K562 (cell line): ENCODE measurements around the gene HIPK2. TPM values are rescaled to one million over a fixed set of nuclear protein-coding genes. Genes with fewer than 3 reads are reported as not detected.
A peak's percentile ranks its signal among the peaks of the same experiment; 100 is the strongest.

Experiments
- ATAC-seq: fragments of 200-7000 bp; cut with Tn5 transposase; 3 replicates; pipeline ENCODE4 v1.9.1; 2020; ENCODE audit warnings: moderate library complexity
- BruUV-seq: library from RNA; stranded (reverse); fragments of 400-500 nt; replicated peaks from 2 replicates; lab custom pipeline; 2021; lab: Mats Ljungman, UMichigan
- CTCF ChIA-PET: fragments of 300-600 bp; formaldehyde crosslinking; extraction: SDS; loops from one replicate; lab custom pipeline; 2021; ENCODE audit warnings: low intra/inter-chr PET ratio; lab: Yijun Ruan, JAX
- POLR2A ChIA-PET: fragments of 300-600, 350-650 bp; sonication (Branson Sonifier 250); formaldehyde crosslinking; extraction: SDS; loops from one replicate; lab custom pipeline; 2021; ENCODE audit warnings: antibody characterized with exemption, inconsistent platforms; lab: Yijun Ruan, JAX
- DNase-seq, 4 experiments: peaks; one replicate each; pipeline versions ENCODE4 v3.0.0 to v3.0.0-alpha.2; 2011 to 2018; ENCODE audit warnings: low spot score in 3 of 4, mixed read lengths in 3 of 4; ENCODE audit errors: extremely low read depth in 1 of 4
- FAIRE-seq: peaks from 2 replicates; lab custom pipeline; 2011; peaks lifted over from hg19 to GRCh38; lab: Jason Lieb, UNC
- H2AFZ ChIP-seq: 2 replicates; pipeline ENCODE4 v1.6.0; 2011; ENCODE audit warnings: low read depth, low read length, control low read depth, inconsistent platforms
- H3K27ac ChIP-seq: fragments of 200-600 bp; 3 replicates; pipeline ENCODE4 v1.8.0; 2011; ENCODE audit warnings: low read depth, mild to moderate bottlenecking, control low read depth, inconsistent platforms, low read length, moderate library complexity, mixed read lengths; ENCODE audit errors: extremely low read depth
- H3K27me3 ChIP-seq, 2 experiments: fragments of 300-600 bp in 1 of 2; 2 replicates in 1 of 2; 3 replicates in 1 of 2; pipeline versions ENCODE4 v1.6.0 to v1.8.0; 2011; ENCODE audit warnings: inconsistent platforms in 2 of 2, low read length in 2 of 2, mild to moderate bottlenecking in 1 of 2, mixed read lengths in 1 of 2, moderate library complexity in 1 of 2; ENCODE audit not compliant: control insufficient read depth in 2 of 2, insufficient read depth in 2 of 2
- H3K36me3 ChIP-seq: fragments of 300-600 bp; 3 replicates; pipeline ENCODE4 v1.8.0; 2011; ENCODE audit warnings: mild to moderate bottlenecking, low read length, inconsistent platforms; ENCODE audit not compliant: control insufficient read depth, insufficient read depth
- H3K4me1 ChIP-seq, 2 experiments: fragments of 200-600 bp in 1 of 2; replicated peaks in 1 of 2; 2 replicates in 1 of 2; 3 replicates in 1 of 2; pipeline versions ENCODE4 v1.5.1 to v1.8.0; 2011; ENCODE audit warnings: inconsistent platforms in 2 of 2, low read length in 2 of 2, mild to moderate bottlenecking in 1 of 2, mixed read lengths in 1 of 2, moderate library complexity in 1 of 2; ENCODE audit not compliant: control insufficient read depth in 2 of 2, insufficient read depth in 2 of 2
- H3K4me2 ChIP-seq: 2 replicates; pipeline ENCODE4 v1.6.1; 2011; ENCODE audit warnings: low read length, control low read depth, inconsistent platforms, mixed read lengths; ENCODE audit not compliant: insufficient read depth
- H3K4me3 ChIP-seq: fragments of 200-600 bp; sonication (generic), shearing (Covaris generic); 2 replicates; pipeline ENCODE4 v1.5.1; 2016; ENCODE audit warnings: control low read depth, inconsistent platforms
- H3K79me2 ChIP-seq: fragments of 200-600 bp; 3 replicates; pipeline ENCODE4 v1.8.0; 2011; ENCODE audit warnings: low read length, inconsistent platforms; ENCODE audit not compliant: control insufficient read depth, insufficient read depth
- H3K9ac ChIP-seq, 2 experiments: 2 replicates each; pipeline versions ENCODE4 v1.6.0 to v1.6.1; 2011; ENCODE audit warnings: low read depth in 2 of 2, low read length in 2 of 2, control low read depth in 1 of 2, inconsistent platforms in 1 of 2, mild to moderate bottlenecking in 1 of 2, mixed read lengths in 1 of 2; ENCODE audit not compliant: insufficient read depth in 1 of 2
- H3K9me1 ChIP-seq: one replicate; pipeline ENCODE4 v1.6.0; 2011; ENCODE audit warnings: inconsistent platforms, mild to moderate bottlenecking, low read length, moderate library complexity; ENCODE audit not compliant: control insufficient read depth, insufficient read depth
- H3K9me3 ChIP-seq: replicated peaks from 2 replicates; pipeline ENCODE4 v1.5.1; 2011; ENCODE audit warnings: low read depth, low read length, inconsistent platforms; ENCODE audit not compliant: control insufficient read depth, insufficient read depth
- H4K20me1 ChIP-seq: replicated peaks from 2 replicates; pipeline ENCODE4 v1.6.1; 2011; ENCODE audit warnings: low read length, inconsistent platforms, mixed read lengths; ENCODE audit not compliant: control insufficient read depth, insufficient read depth
- ARNT ChIP-seq, 2 experiments: fragments of 450-650 bp; IDR thresholded peaks; 2 replicates each; pipeline ENCODE4 v1.6.1; 2016; ENCODE audit warnings: mild to moderate bottlenecking in 1 of 2
- ATF7 ChIP-seq: fragments of 450-650 bp; IDR thresholded peaks from 2 replicates; pipeline ENCODE4 v1.7.1; 2014; ENCODE audit warnings: mild to moderate bottlenecking, moderate library complexity
- KDM4B ChIP-seq, 2 experiments: fragments of 450-650 bp in 1 of 2; sonication (generic) in 1 of 2; IDR thresholded peaks; 2 replicates each; pipeline ENCODE4 v1.6.1; 2016 to 2017; ENCODE audit warnings: borderline replicate concordance in 2 of 2, antibody characterized with exemption in 1 of 2, low read depth in 1 of 2, mild to moderate bottlenecking in 1 of 2
- MIER1 ChIP-seq: fragments of 450-650 bp; IDR thresholded peaks from 2 replicates; pipeline ENCODE4 v1.6.1; 2016; ENCODE audit warnings: antibody characterized with exemption, mild to moderate bottlenecking, low read depth
- NR3C1 ChIP-seq: sonication (generic); formaldehyde crosslinking; IDR thresholded peaks from 2 replicates; pipeline ENCODE4 v1.8.1; 2022; ENCODE audit warnings: missing genetic modification reagents
- PCBP1 ChIP-seq: fragments of 200-400 bp; formaldehyde crosslinking; IDR thresholded peaks from 2 replicates; pipeline ENCODE4 v1.6.1; 2018; ENCODE audit warnings: mild to moderate bottlenecking, low read depth, low read length; ENCODE audit not compliant: poor library complexity, severe bottlenecking
- TCF3 ChIP-seq: sonication (generic); formaldehyde crosslinking; IDR thresholded peaks from 2 replicates; pipeline ENCODE4 v1.4.0; 2020; ENCODE audit warnings: mild to moderate bottlenecking, missing genetic modification reagents
- ZNF146 ChIP-seq: IDR thresholded peaks from one replicate; pipeline ENCODE4 v1.6.1; 2018; ENCODE audit warnings: missing compliant biosample characterization; ENCODE audit not compliant: unreplicated experiment
- ZNF436 ChIP-seq: fragments of 250-450, 450-650 bp; sonication (Bioruptor Pico); formaldehyde crosslinking; IDR thresholded peaks from 2 replicates; pipeline ENCODE4 v1.7.0; 2020; ENCODE audit warnings: mild to moderate bottlenecking
- ZNF707 ChIP-seq: fragments of 250-450 bp; sonication (Bioruptor Pico); conservative IDR thresholded peaks from 2 replicates; pipeline ENCODE4 v1.8.0; 2022; ENCODE audit warnings: inconsistent platforms, mild to moderate bottlenecking, moderate library complexity
- WGBS: fragments of 100-300 bp; shearing (Covaris generic); methylation state at CpG from one replicate; pipeline ENCODE4 v1.1.6; 2016; ENCODE audit warnings: low coverage, mixed read lengths; ENCODE audit not compliant: insufficient coverage; ENCODE audit errors: missing lambda C conversion rate; 5-methylcytosine and 5-hydroxymethylcytosine counted together
- in situ Hi-C: fragments of 300-500 bp; cut with MboI; formaldehyde crosslinking; loops from 4 replicates; pipeline ENCODE4 v1.15.0; 2018; ENCODE audit warnings: inconsistent platforms, mixed read lengths
- intact Hi-C: fragments of 100-400 bp; cut with micrococcal nuclease; formaldehyde crosslinking; loops from 2 replicates; pipeline ENCODE4 v1.14.2; 2022
- polyA plus RNA-seq, 8 experiments: library from polyadenylated mRNA; depleted of rRNA in 4 of 8; stranded (reverse) in 5 of 8; unstranded in 3 of 8; fragments of >200 nt; fragmentation: Nextera tagmentation in 2 of 8; fragmentation: Illumina TruSeq in 1 of 8; extraction: Ambion mirVana in 2 of 8; extraction: Trizol in 1 of 8; gene quantifications; 2 replicates each; pipeline versions ENCODE4 v1.2.1 to v1.2.3, GENCODE V29; 2011 to 2014; ENCODE audit warnings: inconsistent platforms in 1 of 8, missing spikeins in 1 of 8
- total RNA-seq, 7 experiments: library from RNA; depleted of rRNA in 6 of 7; stranded (reverse); fragments of >200 nt in 6 of 7; fragmentation: Illumina TruSeq in 2 of 7; extraction: Trizol in 2 of 7; gene quantifications; 2 replicates each; pipeline versions ENCODE4 v1.2.1 to v1.2.3, GENCODE V29; 2011 to 2021; ENCODE audit warnings: low replicate concordance in 1 of 7
- TF ChIP-seq, protein P1 (sequence below): fragments of 450-650 bp; IDR thresholded peaks from 2 replicates; pipeline ENCODE4 v1.6.1; 2014; ENCODE audit warnings: low read depth, mild to moderate bottlenecking, moderate library complexity, borderline replicate concordance
- TF ChIP-seq, protein P2 (sequence below): fragments of 250-450 bp; sonication (Bioruptor Pico); IDR thresholded peaks from 2 replicates; pipeline ENCODE4 v1.8.0; 2022; ENCODE audit warnings: inconsistent platforms, mild to moderate bottlenecking, moderate library complexity, borderline replicate concordance
- TF ChIP-seq, protein P3 (sequence below): fragments of 450-650 bp; IDR thresholded peaks from 2 replicates; pipeline ENCODE4 v1.6.1; 2016; ENCODE audit warnings: low read depth, mild to moderate bottlenecking, moderate library complexity

The HIPK2 gene
- total and polyA plus RNA-seq, 9 of the 15 experiments (the other 6 are each of a cell fraction or from before 2014, with no cell fraction given), result 0.69 to 19.8 (median 5.1) TPM

DNA sequence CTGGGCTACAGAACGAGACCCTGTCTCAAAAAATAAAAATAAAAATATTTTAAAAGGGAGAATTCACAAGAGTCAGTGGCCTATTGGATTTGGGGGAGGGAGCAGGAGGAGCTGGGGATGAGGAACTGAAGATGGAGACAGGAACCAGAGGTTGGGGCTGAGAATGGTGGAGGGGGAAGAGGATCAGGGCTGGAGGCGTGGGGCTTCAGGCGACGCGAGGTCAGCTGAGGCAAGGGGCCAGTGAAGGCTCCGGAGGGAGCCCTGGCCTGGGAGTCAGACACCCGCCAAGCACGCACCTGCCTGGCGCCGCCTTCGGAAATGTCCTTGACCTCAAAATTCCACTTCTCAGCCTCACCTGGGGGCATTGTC is 255.0 kb downstream of the HIPK2 start:
- H3K27ac ChIP-seq, result no peak overlapping the region
- peaks cover 49 to 66% of the 10 kb centered on the region in 2 experiments for H3K27me3 ChIP-seq
- H3K4me3 ChIP-seq, result no peak overlapping the region
- in situ Hi-C loops (no loop called here), intact Hi-C loops (no loop called here)
- DNase-seq (peak in 1 of 4 experiments; percentile 12), ATAC-seq (no peak), FAIRE-seq (no peak)
- TF ChIP-seq KDM4B (IDR thresholded peaks at IDR 0.05; ENCODE audit: borderline replicate concordance in 2 of 2, low read depth in 1 of 2) (0 out of 4 replicates have a peak, but pooled peaks of 1 of the 2 experiments have one; percentile 38), MIER1 (no peak)
- ChIA-PET CTCF (no interaction called here), POLR2A (interaction anchor here (1.3 kb wide), 1 partner anchor 243 kb away, joined by 3 read pairs; no protein-coding TSS in a partner anchor)
- H3K36me3 ChIP-seq, result no peaks in the 10 kb centered on the region
- no peak overlapping the region for H3K9ac ChIP-seq
- no peak overlapping the region for H2AFZ ChIP-seq
- H3K79me2 ChIP-seq, result no peaks in the 10 kb centered on the region
- no peak overlapping the region; the same call in 1 of the 2 replicates for H3K4me2 ChIP-seq
- peaks cover 5% of the 10 kb centered on the region; the same call in 1 of the 2 replicates for H4K20me1 ChIP-seq
- H3K9me1 ChIP-seq, result no peaks in the 10 kb centered on the region
- WGBS, result 13% methylated on average over 11 of the region's 11 CpGs
- peaks cover 0 to 15% of the 10 kb centered on the region in 2 experiments; a peak in 2 of 5 replicates for H3K4me1 ChIP-seq
- H3K9me3 ChIP-seq, result no peaks in the 10 kb centered on the region
- no TSS peak for BruUV-seq

DNA sequence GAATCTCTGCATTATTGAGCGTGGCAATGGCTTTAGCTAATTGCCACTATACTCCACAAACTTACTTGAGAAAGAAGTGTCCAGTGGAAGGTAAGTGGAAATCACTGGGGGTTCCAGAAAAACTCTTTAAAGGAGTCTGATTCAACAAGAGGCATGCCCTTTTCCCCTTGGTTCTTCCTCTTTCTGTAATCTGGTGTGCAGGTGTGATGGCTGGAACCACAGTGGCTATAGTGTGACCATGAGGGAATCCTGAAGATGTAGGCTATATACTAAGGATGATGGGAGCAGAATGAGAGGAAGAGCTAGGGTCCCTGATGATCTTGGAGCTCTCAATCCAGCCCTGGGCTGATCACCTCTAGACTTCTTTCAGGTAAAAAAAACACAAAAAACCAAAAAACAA is 256.4 kb downstream of the HIPK2 start:
- intact Hi-C loops (no loop called here), in situ Hi-C loops (no loop called here)
- peaks cover 0 to 15% of the 10 kb centered on the region in 2 experiments; a peak in 2 of 5 replicates for H3K4me1 ChIP-seq
- H4K20me1 ChIP-seq, result peaks cover 5% of the 10 kb centered on the region; the same call in 1 of the 2 replicates
- no peak overlapping the region for H3K9ac ChIP-seq
- CTCF ChIA-PET, result interaction anchor here (0.7 kb wide), 1 partner anchor 48 kb away, joined by 3 read pairs; no protein-coding TSS in a partner anchor
- no peaks in the 10 kb centered on the region for H3K9me3 ChIP-seq
- POLR2A ChIA-PET, result no interaction called here
- ATAC-seq, result no peak
- H3K4me3 ChIP-seq, result no peak overlapping the region
- BruUV-seq, result no TSS peak
- H3K27ac ChIP-seq, result no peak overlapping the region
- H3K79me2 ChIP-seq, result no peaks in the 10 kb centered on the region
- H2AFZ ChIP-seq, result no peak overlapping the region
- no peak for DNase-seq
- FAIRE-seq, result no peak
- peaks cover 56 to 74% of the 10 kb centered on the region in 2 experiments for H3K27me3 ChIP-seq
- H3K4me2 ChIP-seq, result no peak overlapping the region
- H3K36me3 ChIP-seq, result no peaks in the 10 kb centered on the region
- no peaks in the 10 kb centered on the region for H3K9me1 ChIP-seq
- 0% methylated on average over 1 of the region's 1 CpG for WGBS
- TF ChIP-seq ZNF436 (CRISPR knock-in tag), result no peak
- no peak for TF ChIP-seq NR3C1 (CRISPR knock-in tag)
- TF ChIP-seq, protein P1, sequence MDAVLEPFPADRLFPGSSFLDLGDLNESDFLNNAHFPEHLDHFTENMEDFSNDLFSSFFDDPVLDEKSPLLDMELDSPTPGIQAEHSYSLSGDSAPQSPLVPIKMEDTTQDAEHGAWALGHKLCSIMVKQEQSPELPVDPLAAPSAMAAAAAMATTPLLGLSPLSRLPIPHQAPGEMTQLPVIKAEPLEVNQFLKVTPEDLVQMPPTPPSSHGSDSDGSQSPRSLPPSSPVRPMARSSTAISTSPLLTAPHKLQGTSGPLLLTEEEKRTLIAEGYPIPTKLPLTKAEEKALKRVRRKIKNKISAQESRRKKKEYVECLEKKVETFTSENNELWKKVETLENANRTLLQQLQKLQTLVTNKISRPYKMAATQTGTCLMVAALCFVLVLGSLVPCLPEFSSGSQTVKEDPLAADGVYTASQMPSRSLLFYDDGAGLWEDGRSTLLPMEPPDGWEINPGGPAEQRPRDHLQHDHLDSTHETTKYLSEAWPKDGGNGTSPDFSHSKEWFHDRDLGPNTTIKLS, result no peak
- no peak for TF ChIP-seq ATF7
- TF ChIP-seq, protein P2, sequence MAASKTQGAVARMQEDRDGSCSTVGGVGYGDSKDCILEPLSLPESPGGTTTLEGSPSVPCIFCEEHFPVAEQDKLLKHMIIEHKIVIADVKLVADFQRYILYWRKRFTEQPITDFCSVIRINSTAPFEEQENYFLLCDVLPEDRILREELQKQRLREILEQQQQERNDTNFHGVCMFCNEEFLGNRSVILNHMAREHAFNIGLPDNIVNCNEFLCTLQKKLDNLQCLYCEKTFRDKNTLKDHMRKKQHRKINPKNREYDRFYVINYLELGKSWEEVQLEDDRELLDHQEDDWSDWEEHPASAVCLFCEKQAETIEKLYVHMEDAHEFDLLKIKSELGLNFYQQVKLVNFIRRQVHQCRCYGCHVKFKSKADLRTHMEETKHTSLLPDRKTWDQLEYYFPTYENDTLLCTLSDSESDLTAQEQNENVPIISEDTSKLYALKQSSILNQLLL (CRISPR knock-in tag), result no peak
- TF ChIP-seq ARNT (IDR thresholded peaks at IDR 0.05), result no peak
- TF ChIP-seq, protein P3, sequence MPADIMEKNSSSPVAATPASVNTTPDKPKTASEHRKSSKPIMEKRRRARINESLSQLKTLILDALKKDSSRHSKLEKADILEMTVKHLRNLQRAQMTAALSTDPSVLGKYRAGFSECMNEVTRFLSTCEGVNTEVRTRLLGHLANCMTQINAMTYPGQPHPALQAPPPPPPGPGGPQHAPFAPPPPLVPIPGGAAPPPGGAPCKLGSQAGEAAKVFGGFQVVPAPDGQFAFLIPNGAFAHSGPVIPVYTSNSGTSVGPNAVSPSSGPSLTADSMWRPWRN, result no peak
- TF ChIP-seq ZNF707, result no peak
- no peak for TF ChIP-seq TCF3 (CRISPR knock-in tag)
- TF ChIP-seq ZNF146 (CRISPR knock-in tag), result no peak
- TF ChIP-seq PCBP1, result no peak
